H1 (cell line): ENCODE results near the gene ADAMTS15. TPM values are rescaled to one million over a fixed set of nuclear protein-coding genes. Genes with fewer than 3 reads are reported as not detected.

Source experiments
- JUN ChIP-seq: IDR thresholded peaks from 2 replicates; pipeline ENCODE4 v1.6.1; 2011; ENCODE audit warnings: low read depth, mild to moderate bottlenecking, improper control_type of control experiment, low read length
- POU5F1 ChIP-seq: IDR thresholded peaks from 2 replicates; pipeline ENCODE4 v1.6.1; 2011; ENCODE audit warnings: low read depth, mild to moderate bottlenecking, low read length, moderate library complexity
- SP2 ChIP-seq: IDR thresholded peaks from 2 replicates; pipeline ENCODE4 v1.6.1; 2012; ENCODE audit warnings: mild to moderate bottlenecking, low read length, inconsistent platforms
- SP4 ChIP-seq: IDR thresholded peaks from 2 replicates; pipeline ENCODE4 v1.6.1; 2012; ENCODE audit warnings: low read length, inconsistent platforms
- polyA plus RNA-seq, 7 experiments: library from polyadenylated mRNA; depleted of rRNA in 3 of 7; stranded (reverse) in 5 of 7; unstranded in 2 of 7; fragments of >200 nt in 5 of 7; fragments of 200-250 nt in 2 of 7; gene quantifications; 1 replicate in 5 of 7; 2 replicates in 1 of 7; 4 replicates in 1 of 7; pipeline versions ENCODE4 v1.2.1 to v1.2.3, GENCODE V29; 2011 to 2013; ENCODE audit warnings: missing spikeins in 2 of 7, mixed read lengths in 2 of 7
- total RNA-seq: library from RNA; stranded (reverse); fragmentation: NEBNext Ultra II Directional; extraction: Animal tissue kit (Norgen Biotek cat#: 25700); gene quantifications from 2 replicates; pipeline ENCODE4 v1.2.1, GENCODE V29; 2021
- TF ChIP-seq, protein P1 (sequence below): IDR thresholded peaks from 2 replicates; pipeline ENCODE4 v1.6.1; 2012; ENCODE audit warnings: inconsistent platforms

The ADAMTS15 gene
- total and polyA plus RNA-seq, 2 of the 8 experiments (the other 6 are each of a cell fraction or from before 2014, with no cell fraction given): 1.7 to 4.7 TPM

DNA sequence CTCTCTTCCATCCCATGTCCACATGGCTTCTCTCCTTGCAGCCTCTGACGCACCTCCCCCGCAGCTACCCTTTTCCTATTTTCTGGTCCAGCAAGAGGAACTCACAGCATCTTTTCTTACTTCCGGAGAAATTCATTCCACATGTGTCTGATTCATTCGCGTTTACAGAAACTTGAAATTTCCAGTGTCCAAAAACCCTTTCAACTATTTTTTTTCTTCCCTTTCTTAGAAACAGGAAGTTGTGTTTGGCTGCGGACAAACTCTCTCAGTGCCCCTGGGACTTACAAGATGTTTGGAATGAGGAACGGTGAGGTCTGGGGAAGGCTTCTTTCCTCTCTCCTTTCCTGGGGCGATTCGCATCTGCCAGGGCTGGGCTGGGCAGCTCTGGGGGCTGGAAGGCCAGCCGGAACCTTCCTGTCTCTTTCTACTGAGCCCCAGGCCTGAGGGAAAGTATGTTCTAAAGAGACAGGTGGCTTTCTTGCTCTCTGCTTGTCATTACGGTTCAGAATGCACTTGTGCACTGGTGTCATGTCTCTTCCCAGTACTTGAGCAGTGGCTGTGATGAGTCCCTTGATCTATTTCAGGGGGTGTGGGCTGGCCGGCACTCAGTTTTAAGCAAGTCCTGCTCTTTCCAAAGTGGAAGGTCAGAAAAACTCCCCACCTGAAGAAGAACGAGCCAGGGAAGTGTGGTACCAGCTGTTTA lies 47.5 kb upstream of the ADAMTS15 start (continued):
- TF ChIP-seq POU5F1: no peak
- TF ChIP-seq SP4: no peak
- TF ChIP-seq, protein P1, sequence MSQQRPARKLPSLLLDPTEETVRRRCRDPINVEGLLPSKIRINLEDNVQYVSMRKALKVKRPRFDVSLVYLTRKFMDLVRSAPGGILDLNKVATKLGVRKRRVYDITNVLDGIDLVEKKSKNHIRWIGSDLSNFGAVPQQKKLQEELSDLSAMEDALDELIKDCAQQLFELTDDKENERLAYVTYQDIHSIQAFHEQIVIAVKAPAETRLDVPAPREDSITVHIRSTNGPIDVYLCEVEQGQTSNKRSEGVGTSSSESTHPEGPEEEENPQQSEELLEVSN: no peak
- no peak for TF ChIP-seq SP2
- no peak for TF ChIP-seq JUN
